Measurements from ENCODE around the gene ERFE.
A peak's percentile ranks its signal among the peaks of the same experiment; 100 is the strongest.

- no peak for TF ChIP-seq SIX1 (CRISPR knock-in tag; IDR thresholded peaks at IDR 0.05; ENCODE audit: borderline replicate concordance)
- no peak for TF ChIP-seq TARDBP (CRISPR knock-in tag; IDR thresholded peaks at IDR 0.05)
- no peak for TF ChIP-seq ZNF274 (CRISPR knock-in tag; IDR thresholded peaks at IDR 0.05)
- TF ChIP-seq PITX1 (CRISPR knock-in tag; IDR thresholded peaks at IDR 0.05) = no peak
- no peak for TF ChIP-seq NCOA2 (CRISPR knock-in tag; IDR thresholded peaks at IDR 0.05)
- TF ChIP-seq MAFF (IDR thresholded peaks at IDR 0.05; ENCODE audit: low read depth, low read length) = peak; percentile 71
- TF ChIP-seq FOXA1 (IDR thresholded peaks at IDR 0.05) = no peak
- TF ChIP-seq FOXA1 (CRISPR knock-in tag; IDR thresholded peaks at IDR 0.05) = no peak
- TF ChIP-seq POLR2A (IDR thresholded peaks at IDR 0.05; ENCODE audit: insufficient read depth in 1 of 2, low read depth in 2 of 2, low read length in 2 of 2) = no peak
- no peak for TF ChIP-seq ZNF766 (CRISPR knock-in tag; IDR thresholded peaks at IDR 0.05; ENCODE audit: borderline replicate concordance)
- TF ChIP-seq JUND (CRISPR knock-in tag; IDR thresholded peaks at IDR 0.05) = no peak
- TF ChIP-seq MAZ (IDR thresholded peaks at IDR 0.05; ENCODE audit: borderline replicate concordance, low read depth, low read length) = no peak
- no peak for TF ChIP-seq MAZ (CRISPR knock-in tag; IDR thresholded peaks at IDR 0.05; ENCODE audit: low read depth)
These were observed 29.1 kb downstream of the ERFE start for GRCh38 chr2:238187618-238188548.

Measured in HepG2 (cell line).